HepG2 (cell line): ENCODE results near the gene KLHL7. TPM values are rescaled to one million over a fixed set of nuclear protein-coding genes. Genes with fewer than 3 reads are reported as not detected.

Experiments
- ATAC-seq: fragments of 200-7000 bp; cut with Tn5 transposase; 3 replicates; pipeline ENCODE4 v1.9.1; 2020; ENCODE audit warnings: mild to moderate bottlenecking, moderate library complexity
- BruUV-seq: library from RNA; stranded (reverse); fragments of 400-500 nt; replicated peaks from 2 replicates; lab custom pipeline; 2021; lab: Mats Ljungman, UMichigan
- CTCF ChIA-PET: fragments of 300-600 bp; formaldehyde crosslinking; extraction: SDS; loops from one replicate; lab custom pipeline; 2021; ENCODE audit warnings: low total read pairs, inconsistent platforms, low intra/inter-chr PET ratio; lab: Yijun Ruan, JAX
- POLR2A ChIA-PET: fragments of 350-600 bp; sonication (Branson Sonifier 250); formaldehyde crosslinking; loops from one replicate; lab custom pipeline; 2020; ENCODE audit warnings: antibody characterized with exemption, inconsistent platforms; lab: Yijun Ruan, JAX
- DNase-seq: peaks from one replicate; pipeline ENCODE4 v3.0.0-alpha.2; 2015; ENCODE audit warnings: low spot score
- FAIRE-seq: peaks from 3 replicates; lab custom pipeline; 2011; peaks lifted over from hg19 to GRCh38; lab: Jason Lieb, UNC
- H2AFZ ChIP-seq: one replicate; pipeline ENCODE4 v1.6.1; 2011; ENCODE audit warnings: low read length, inconsistent platforms
- H3K27ac ChIP-seq: fragments of 300-600 bp; 3 replicates; pipeline ENCODE4 v1.8.0; 2011; ENCODE audit warnings: mixed run types, mild to moderate bottlenecking, mixed read lengths, low read length, inconsistent platforms; ENCODE audit not compliant: insufficient read depth; ENCODE audit errors: extremely low read length
- H3K27me3 ChIP-seq, 2 experiments: fragments of 200-600 bp in 1 of 2; 2 replicates in 1 of 2; 3 replicates in 1 of 2; pipeline versions ENCODE4 v1.6.0 to v1.8.0; 2011; ENCODE audit warnings: low read length in 2 of 2, mild to moderate bottlenecking in 2 of 2, moderate library complexity in 2 of 2, inconsistent platforms in 1 of 2; ENCODE audit not compliant: insufficient read depth in 2 of 2, control insufficient read depth in 1 of 2
- H3K36me3 ChIP-seq, 2 experiments: fragments of 200-600 bp in 1 of 2; replicated peaks in 1 of 2; 2 replicates in 1 of 2; 3 replicates in 1 of 2; pipeline versions ENCODE4 v1.5.1 to v1.8.0; 2011; ENCODE audit warnings: low read length in 2 of 2, inconsistent platforms in 1 of 2; ENCODE audit not compliant: insufficient read depth in 2 of 2, control insufficient read depth in 1 of 2
- H3K4me1 ChIP-seq: 2 replicates; pipeline ENCODE4 v1.5.1; 2012; ENCODE audit warnings: low read length, inconsistent platforms; ENCODE audit not compliant: insufficient read depth
- H3K4me2 ChIP-seq: 2 replicates; pipeline ENCODE4 v1.6.0; 2011; ENCODE audit warnings: low read depth, low read length, inconsistent platforms
- H3K4me3 ChIP-seq, 3 experiments: fragments of 200-600 bp in 1 of 3; sonication (generic), shearing (Covaris generic) in 1 of 3; replicated peaks in 1 of 3; 2 replicates each; pipeline ENCODE4 v1.5.1; 2011 to 2016; ENCODE audit warnings: low read length in 3 of 3, inconsistent platforms in 2 of 3, low read depth in 2 of 3, mild to moderate bottlenecking in 2 of 3, control low read depth in 1 of 3, mixed read lengths in 1 of 3; ENCODE audit not compliant: insufficient read depth in 1 of 3
- H3K79me2 ChIP-seq: one replicate; pipeline ENCODE4 v1.6.1; 2011; ENCODE audit warnings: low read length, inconsistent platforms; ENCODE audit not compliant: insufficient read depth
- H3K9ac ChIP-seq: 2 replicates; pipeline ENCODE4 v1.6.0; 2011; ENCODE audit warnings: mild to moderate bottlenecking, low read depth, low read length, inconsistent platforms; ENCODE audit not compliant: insufficient read depth
- H3K9me3 ChIP-seq: 2 replicates; pipeline ENCODE4 v1.5.1; 2012; ENCODE audit warnings: mild to moderate bottlenecking, low read length
- H4K20me1 ChIP-seq: 2 replicates; pipeline ENCODE4 v1.6.0; 2011; ENCODE audit warnings: inconsistent platforms, mild to moderate bottlenecking, low read length, moderate library complexity; ENCODE audit not compliant: insufficient read depth
- KDM1A ChIP-seq: IDR thresholded peaks from 2 replicates; pipeline ENCODE4 v1.6.1; 2016; ENCODE audit warnings: missing compliant biosample characterization
- KDM5B ChIP-seq: sonication (generic); formaldehyde crosslinking; IDR thresholded peaks from 2 replicates; pipeline ENCODE4 v1.4.0; 2020; ENCODE audit warnings: missing genetic modification reagents, mild to moderate bottlenecking, borderline replicate concordance
- NR3C1 ChIP-seq: sonication (generic); formaldehyde crosslinking; IDR thresholded peaks from 2 replicates; pipeline ENCODE4 v1.4.0; 2020; ENCODE audit warnings: missing genetic modification reagents
- REST ChIP-seq, 2 experiments: IDR thresholded peaks; 2 replicates each; pipeline ENCODE4 v1.6.1; 2011 to 2012; ENCODE audit warnings: low read length in 2 of 2, borderline replicate concordance in 1 of 2, low read depth in 1 of 2, mild to moderate bottlenecking in 1 of 2, moderate library complexity in 1 of 2
- REXO4 ChIP-seq: sonication (generic); formaldehyde crosslinking; IDR thresholded peaks from 2 replicates; pipeline ENCODE4 v1.8.0; 2022; ENCODE audit warnings: missing genetic modification reagents, mild to moderate bottlenecking, borderline replicate concordance
- ZIK1 ChIP-seq: sonication (generic); formaldehyde crosslinking; IDR thresholded peaks from 2 replicates; pipeline ENCODE4 v1.5.0; 2020; ENCODE audit warnings: mild to moderate bottlenecking, low read depth, missing genetic modification reagents, borderline replicate concordance
- ZMAT3 ChIP-seq: sonication (generic); formaldehyde crosslinking; conservative IDR thresholded peaks from 2 replicates; pipeline ENCODE4 v1.7.0; 2021; ENCODE audit warnings: missing genetic modification reagents
- ZNF558 ChIP-seq: sonication (generic); formaldehyde crosslinking; IDR thresholded peaks from 2 replicates; pipeline ENCODE4 v1.9.0; 2022; ENCODE audit warnings: mild to moderate bottlenecking, missing genetic modification reagents, borderline replicate concordance
- ZNF564 ChIP-seq: sonication (generic); formaldehyde crosslinking; IDR thresholded peaks from 2 replicates; pipeline ENCODE4 v1.8.1; 2023; ENCODE audit warnings: mild to moderate bottlenecking, missing genetic modification reagents
- ZNF713 ChIP-seq: sonication (generic); formaldehyde crosslinking; IDR thresholded peaks from 2 replicates; pipeline ENCODE4 v1.4.0; 2020; ENCODE audit warnings: mild to moderate bottlenecking, missing genetic modification reagents
- WGBS: methylation state at CpG from one replicate; pipeline ENCODE4 v1.1.6; 2017; ENCODE audit warnings: low lambda C conversion rate; 5-methylcytosine and 5-hydroxymethylcytosine counted together
- in situ Hi-C: cut with HindIII; loops from 2 replicates; pipeline ENCODE4 v1.10.0; 2017; ENCODE audit warnings: low pct_unique_long_range_greater_than_20kb; ENCODE audit not compliant: extremely low pct_ligation_motif_present
- intact Hi-C: fragments of 100-400 bp; cut with micrococcal nuclease; formaldehyde crosslinking; loops from one replicate; pipeline ENCODE4 v1.10.0; 2022; ENCODE audit not compliant: unreplicated experiment
- polyA plus RNA-seq, 8 experiments: library from polyadenylated mRNA; depleted of rRNA in 3 of 8; stranded (reverse) in 7 of 8; unstranded in 1 of 8; fragments of >200 nt; fragmentation: Illumina TruSeq in 4 of 8; extraction: Trizol in 4 of 8; gene quantifications; 2 replicates each; pipeline versions ENCODE4 v1.2.1 to v1.2.3, GENCODE V29; 2011 to 2016; ENCODE audit warnings: low read depth in 4 of 8, missing spikeins in 1 of 8, mixed read lengths in 1 of 8; ENCODE audit not compliant: insufficient read depth in 1 of 8
- total RNA-seq, 5 experiments: library from RNA; depleted of rRNA; stranded (reverse); fragments of >200 nt; fragmentation: Illumina TruSeq; extraction: Trizol; gene quantifications; 2 replicates each; pipeline ENCODE4 v1.2.3, GENCODE V29; 2016; ENCODE audit warnings: low read depth in 1 of 5
- TF ChIP-seq, protein P1 (sequence below): IDR thresholded peaks from 2 replicates; pipeline ENCODE4 v1.6.1; 2016; ENCODE audit warnings: control low read depth
- TF ChIP-seq, protein P2 (sequence below): sonication (generic); formaldehyde crosslinking; IDR thresholded peaks from 2 replicates; pipeline ENCODE4 v1.9.0; 2021; ENCODE audit warnings: missing genetic modification reagents, borderline replicate concordance

Gene KLHL7
- total and polyA plus RNA-seq, 2 of the 13 experiments (the other 11 are each of a cell fraction or from before 2014, with no cell fraction given), result 16.2 to 34.4 TPM

DNA sequence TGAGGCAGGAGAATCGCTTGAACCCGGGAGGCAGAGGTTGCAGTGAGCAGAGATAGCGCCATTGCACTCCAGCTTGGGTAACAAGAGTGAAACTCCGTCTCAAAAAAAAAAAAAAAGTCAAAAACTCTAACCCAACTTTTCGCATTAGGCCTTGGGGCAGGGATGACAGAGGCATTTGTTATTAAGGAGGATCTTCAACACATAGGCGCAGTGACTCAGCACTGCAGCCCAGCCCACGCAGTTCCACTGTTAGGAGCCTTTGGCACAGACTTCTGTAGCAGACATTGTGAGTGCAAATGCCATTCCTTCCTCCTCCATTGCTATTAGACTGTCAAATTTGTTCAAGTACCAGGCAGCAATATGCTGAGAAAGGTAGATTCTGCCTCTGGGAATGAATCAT lies 43.1 kb upstream of the KLHL7 start:
- CTCF ChIA-PET, result no interaction called here
- Histone ChIP-seq H3K9ac (no peak overlapping the region), H3K27ac (no peak overlapping the region), H4K20me1 (no peaks in the 10 kb centered on the region), H2AFZ (no peak overlapping the region), H3K9me3 (no peaks in the 10 kb centered on the region), H3K4me1 (no peaks in the 10 kb centered on the region), H3K4me2 (no peak overlapping the region), H3K36me3 (no peaks in the 10 kb centered on the region), H3K79me2 (no peaks in the 10 kb centered on the region), H3K4me3 (no peak overlapping the region), H3K27me3 (peaks cover 0 to 4% of the 10 kb centered on the region in 2 experiments; a peak in 2 of 5 replicates)
- in situ Hi-C loops, result no loop called here
- DNase-seq, result no peak
- intact Hi-C loops, result no loop called here
- FAIRE-seq, result no peak
- POLR2A ChIA-PET, result no interaction called here
- TF ChIP-seq, protein P1, sequence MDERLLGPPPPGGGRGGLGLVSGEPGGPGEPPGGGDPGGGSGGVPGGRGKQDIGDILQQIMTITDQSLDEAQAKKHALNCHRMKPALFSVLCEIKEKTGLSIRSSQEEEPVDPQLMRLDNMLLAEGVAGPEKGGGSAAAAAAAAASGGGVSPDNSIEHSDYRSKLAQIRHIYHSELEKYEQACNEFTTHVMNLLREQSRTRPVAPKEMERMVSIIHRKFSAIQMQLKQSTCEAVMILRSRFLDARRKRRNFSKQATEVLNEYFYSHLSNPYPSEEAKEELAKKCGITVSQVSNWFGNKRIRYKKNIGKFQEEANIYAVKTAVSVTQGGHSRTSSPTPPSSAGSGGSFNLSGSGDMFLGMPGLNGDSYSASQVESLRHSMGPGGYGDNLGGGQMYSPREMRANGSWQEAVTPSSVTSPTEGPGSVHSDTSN (CRISPR knock-in tag), result no peak
- TF ChIP-seq ZNF558 (CRISPR knock-in tag) (no peak), KDM1A (no peak), REXO4 (CRISPR knock-in tag) (no peak), ZIK1 (CRISPR knock-in tag) (no peak), ZNF564 (CRISPR knock-in tag) (no peak), NR3C1 (CRISPR knock-in tag) (no peak)
- BruUV-seq, result no TSS peak
- WGBS, result 74% methylated on average over 7 of the region's 7 CpGs
- no peak for ATAC-seq

DNA sequence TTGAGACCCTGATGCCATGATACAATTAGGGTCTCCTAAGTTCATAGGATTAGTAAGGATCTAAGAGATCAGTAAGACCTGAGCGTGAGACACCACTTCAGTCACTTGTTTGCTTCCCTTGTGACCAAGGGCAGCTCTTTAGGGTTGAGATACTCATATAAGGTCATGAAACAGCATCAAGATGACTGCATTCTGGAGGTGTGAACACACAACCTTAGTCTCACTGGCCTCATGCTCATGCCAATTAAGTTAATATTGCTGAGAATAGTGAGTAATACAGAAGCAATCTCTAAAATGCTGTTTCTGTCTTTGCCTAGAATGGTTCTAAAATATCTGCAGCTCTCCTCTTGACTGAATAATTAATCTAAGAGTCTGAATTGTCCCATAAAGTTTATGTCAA lies 39.6 kb upstream of the KLHL7 start:
- FAIRE-seq, result no peak
- Histone ChIP-seq H4K20me1 (no peaks in the 10 kb centered on the region), H3K36me3 (no peaks in the 10 kb centered on the region), H3K4me3 (no peak overlapping the region), H2AFZ (no peak overlapping the region), H3K9ac (no peak overlapping the region), H3K4me2 (no peak overlapping the region), H3K9me3 (no peaks in the 10 kb centered on the region), H3K4me1 (no peaks in the 10 kb centered on the region), H3K27me3 (peaks cover 0 to 13% of the 10 kb centered on the region in 2 experiments; a peak in 3 of 5 replicates), H3K27ac (no peak overlapping the region), H3K79me2 (no peaks in the 10 kb centered on the region)
- ChIA-PET CTCF (no interaction called here), POLR2A (no interaction called here)
- no TSS peak for BruUV-seq
- 20% methylated on average over 1 of the region's 1 CpG for WGBS
- ATAC-seq, result no peak
- no peak for DNase-seq
- TF ChIP-seq ZNF713 (CRISPR knock-in tag) (no peak), REST (IDR thresholded peaks at IDR 0.05; ENCODE audit: borderline replicate concordance in 1 of 2, low read depth in 1 of 2, low read length in 2 of 2) (no peak), ZMAT3 (CRISPR knock-in tag) (no peak), KDM5B (CRISPR knock-in tag) (no peak)
- TF ChIP-seq, protein P2, sequence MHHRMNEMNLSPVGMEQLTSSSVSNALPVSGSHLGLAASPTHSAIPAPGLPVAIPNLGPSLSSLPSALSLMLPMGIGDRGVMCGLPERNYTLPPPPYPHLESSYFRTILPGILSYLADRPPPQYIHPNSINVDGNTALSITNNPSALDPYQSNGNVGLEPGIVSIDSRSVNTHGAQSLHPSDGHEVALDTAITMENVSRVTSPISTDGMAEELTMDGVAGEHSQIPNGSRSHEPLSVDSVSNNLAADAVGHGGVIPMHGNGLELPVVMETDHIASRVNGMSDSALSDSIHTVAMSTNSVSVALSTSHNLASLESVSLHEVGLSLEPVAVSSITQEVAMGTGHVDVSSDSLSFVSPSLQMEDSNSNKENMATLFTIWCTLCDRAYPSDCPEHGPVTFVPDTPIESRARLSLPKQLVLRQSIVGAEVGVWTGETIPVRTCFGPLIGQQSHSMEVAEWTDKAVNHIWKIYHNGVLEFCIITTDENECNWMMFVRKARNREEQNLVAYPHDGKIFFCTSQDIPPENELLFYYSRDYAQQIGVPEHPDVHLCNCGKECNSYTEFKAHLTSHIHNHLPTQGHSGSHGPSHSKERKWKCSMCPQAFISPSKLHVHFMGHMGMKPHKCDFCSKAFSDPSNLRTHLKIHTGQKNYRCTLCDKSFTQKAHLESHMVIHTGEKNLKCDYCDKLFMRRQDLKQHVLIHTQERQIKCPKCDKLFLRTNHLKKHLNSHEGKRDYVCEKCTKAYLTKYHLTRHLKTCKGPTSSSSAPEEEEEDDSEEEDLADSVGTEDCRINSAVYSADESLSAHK (CRISPR knock-in tag), result no peak
- intact Hi-C loops, result no loop called here
- in situ Hi-C loops, result no loop called here
